ENCODE results near the gene SDK2. TPM values are rescaled to one million over a fixed set of nuclear protein-coding genes. Genes with fewer than 3 reads are reported as not detected.
A peak's percentile ranks its signal among the peaks of the same experiment; 100 is the strongest.

Gene SDK2
- polyA plus RNA-seq, 1 of the 3 experiments (the other 2 are of a cell fraction) = 0.02 TPM

DNA sequence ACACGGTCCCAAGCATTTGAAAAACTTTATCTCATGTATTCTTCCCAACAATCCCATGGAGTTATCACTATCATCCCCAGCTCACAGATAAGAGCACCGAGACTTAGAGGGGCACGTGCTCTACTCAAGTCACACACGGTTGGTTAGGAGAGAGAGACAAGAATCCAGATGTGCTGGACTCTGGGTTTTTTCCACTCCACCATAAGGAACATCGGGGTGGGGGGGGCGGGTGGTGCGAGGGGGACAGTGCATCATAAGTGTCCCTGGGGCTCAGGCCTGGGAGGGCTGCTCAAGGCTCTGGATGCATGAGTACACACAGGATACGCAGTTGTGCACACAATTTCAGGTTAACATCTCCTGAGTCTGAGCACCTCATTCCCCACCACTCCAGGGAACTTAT is 339.8 kb downstream of the SDK2 start:
- POLR2A ChIA-PET = no interaction called here
- Histone ChIP-seq H3K79me2 (ENCODE audit: insufficient read depth) (peaks cover 100% of the 10 kb centered on the region), H4K20me1 (ENCODE audit: insufficient read depth) (peaks cover 32% of the 10 kb centered on the region)

More for the DNA sequence above, 339.8 kb downstream of the SDK2 start:
- Histone ChIP-seq H3K27me3 (ENCODE audit: insufficient read depth) (no peaks in the 10 kb centered on the region), H3K9ac (peak overlapping the region; percentile 66; the same call in 1 of the 2 replicates), H3K4me2 (peak overlapping the region; percentile 98), H3K9me2 (no peaks in the 10 kb centered on the region), H3K27ac (ENCODE audit: low read depth in 2 of 2, low read length in 1 of 2) (peak overlapping the region in 1 of 2 experiments; percentile 96; a peak in 3 of 4 replicates), H3F3A (replicated peaks; ENCODE audit: insufficient read depth) (peaks cover 57% of the 10 kb centered on the region), H3K4me3 (ENCODE audit: low read depth in 2 of 2, low read length in 1 of 2) (peak overlapping the region in 1 of 2 experiments; percentile 63; a peak in 1 of 4 replicates), H3K9me3 (no peaks in the 10 kb centered on the region), H3K36me3 (replicated peaks in 1 of 2; ENCODE audit: control insufficient read depth in 1 of 2, insufficient read depth in 2 of 2, low read length in 1 of 2) (peaks cover 0 to 8% of the 10 kb centered on the region in 2 experiments), H3K4me1 (ENCODE audit: control insufficient read depth in 1 of 2, insufficient read depth in 2 of 2, low read depth in 1 of 2, low read length in 1 of 2) (peaks cover 68 to 85% of the 10 kb centered on the region in 2 experiments), H2AFZ (ENCODE audit: low read depth) (peak overlapping the region; percentile 25; the same call in 1 of the 2 replicates)
- WGBS (ENCODE audit: low lambda C conversion rate) = 74% methylated on average over 8 of the region's 8 CpGs
- DNase-seq = no peak
- CTCF ChIA-PET = interaction anchor here (0.5 to 4.3 kb wide), 4 partner anchors 49 to 577 kb away, joined by 3 to 20 read pairs (median 7); no protein-coding TSS in a partner anchor
- TF ChIP-seq RXRA (IDR thresholded peaks at IDR 0.05; ENCODE audit: borderline replicate concordance, low read depth) (no peak), ELF1 (IDR thresholded peaks at IDR 0.05) (no peak), MXI1 (IDR thresholded peaks at IDR 0.05; ENCODE audit: low read depth, low read length) (no peak), CHD2 (IDR thresholded peaks at IDR 0.05; ENCODE audit: low read length, partially characterized antibody) (no peak), RFX5 (IDR thresholded peaks at IDR 0.05; ENCODE audit: low read length) (no peak), EP300 (IDR thresholded peaks at IDR 0.05; ENCODE audit: borderline replicate concordance in 1 of 2, low read depth in 1 of 2, low read length in 1 of 2) (no peak), SIN3A (IDR thresholded peaks at IDR 0.05; ENCODE audit: borderline replicate concordance, low read depth, low read length) (no peak)
- TF ChIP-seq, protein P1, sequence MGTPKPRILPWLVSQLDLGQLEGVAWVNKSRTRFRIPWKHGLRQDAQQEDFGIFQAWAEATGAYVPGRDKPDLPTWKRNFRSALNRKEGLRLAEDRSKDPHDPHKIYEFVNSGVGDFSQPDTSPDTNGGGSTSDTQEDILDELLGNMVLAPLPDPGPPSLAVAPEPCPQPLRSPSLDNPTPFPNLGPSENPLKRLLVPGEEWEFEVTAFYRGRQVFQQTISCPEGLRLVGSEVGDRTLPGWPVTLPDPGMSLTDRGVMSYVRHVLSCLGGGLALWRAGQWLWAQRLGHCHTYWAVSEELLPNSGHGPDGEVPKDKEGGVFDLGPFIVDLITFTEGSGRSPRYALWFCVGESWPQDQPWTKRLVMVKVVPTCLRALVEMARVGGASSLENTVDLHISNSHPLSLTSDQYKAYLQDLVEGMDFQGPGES (IDR thresholded peaks at IDR 0.05; ENCODE audit: low read depth, low read length) = no peak
- TF ChIP-seq, protein P2, sequence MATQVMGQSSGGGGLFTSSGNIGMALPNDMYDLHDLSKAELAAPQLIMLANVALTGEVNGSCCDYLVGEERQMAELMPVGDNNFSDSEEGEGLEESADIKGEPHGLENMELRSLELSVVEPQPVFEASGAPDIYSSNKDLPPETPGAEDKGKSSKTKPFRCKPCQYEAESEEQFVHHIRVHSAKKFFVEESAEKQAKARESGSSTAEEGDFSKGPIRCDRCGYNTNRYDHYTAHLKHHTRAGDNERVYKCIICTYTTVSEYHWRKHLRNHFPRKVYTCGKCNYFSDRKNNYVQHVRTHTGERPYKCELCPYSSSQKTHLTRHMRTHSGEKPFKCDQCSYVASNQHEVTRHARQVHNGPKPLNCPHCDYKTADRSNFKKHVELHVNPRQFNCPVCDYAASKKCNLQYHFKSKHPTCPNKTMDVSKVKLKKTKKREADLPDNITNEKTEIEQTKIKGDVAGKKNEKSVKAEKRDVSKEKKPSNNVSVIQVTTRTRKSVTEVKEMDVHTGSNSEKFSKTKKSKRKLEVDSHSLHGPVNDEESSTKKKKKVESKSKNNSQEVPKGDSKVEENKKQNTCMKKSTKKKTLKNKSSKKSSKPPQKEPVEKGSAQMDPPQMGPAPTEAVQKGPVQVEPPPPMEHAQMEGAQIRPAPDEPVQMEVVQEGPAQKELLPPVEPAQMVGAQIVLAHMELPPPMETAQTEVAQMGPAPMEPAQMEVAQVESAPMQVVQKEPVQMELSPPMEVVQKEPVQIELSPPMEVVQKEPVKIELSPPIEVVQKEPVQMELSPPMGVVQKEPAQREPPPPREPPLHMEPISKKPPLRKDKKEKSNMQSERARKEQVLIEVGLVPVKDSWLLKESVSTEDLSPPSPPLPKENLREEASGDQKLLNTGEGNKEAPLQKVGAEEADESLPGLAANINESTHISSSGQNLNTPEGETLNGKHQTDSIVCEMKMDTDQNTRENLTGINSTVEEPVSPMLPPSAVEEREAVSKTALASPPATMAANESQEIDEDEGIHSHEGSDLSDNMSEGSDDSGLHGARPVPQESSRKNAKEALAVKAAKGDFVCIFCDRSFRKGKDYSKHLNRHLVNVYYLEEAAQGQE (IDR thresholded peaks at IDR 0.05; ENCODE audit: low read depth, low read length) = no peak
- TF ChIP-seq, protein P3, sequence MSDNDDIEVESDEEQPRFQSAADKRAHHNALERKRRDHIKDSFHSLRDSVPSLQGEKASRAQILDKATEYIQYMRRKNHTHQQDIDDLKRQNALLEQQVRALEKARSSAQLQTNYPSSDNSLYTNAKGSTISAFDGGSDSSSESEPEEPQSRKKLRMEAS (IDR thresholded peaks at IDR 0.05; ENCODE audit: low read depth) = no peak
- TF ChIP-seq, protein P4, sequence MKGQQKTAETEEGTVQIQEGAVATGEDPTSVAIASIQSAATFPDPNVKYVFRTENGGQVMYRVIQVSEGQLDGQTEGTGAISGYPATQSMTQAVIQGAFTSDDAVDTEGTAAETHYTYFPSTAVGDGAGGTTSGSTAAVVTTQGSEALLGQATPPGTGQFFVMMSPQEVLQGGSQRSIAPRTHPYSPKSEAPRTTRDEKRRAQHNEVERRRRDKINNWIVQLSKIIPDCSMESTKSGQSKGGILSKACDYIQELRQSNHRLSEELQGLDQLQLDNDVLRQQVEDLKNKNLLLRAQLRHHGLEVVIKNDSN (IDR thresholded peaks at IDR 0.05; ENCODE audit: borderline replicate concordance, low read depth) = no peak
